Fibroblast of peridontal ligament (primary cell): Measurements from ENCODE around the gene HBA2.
"Not testable (repeated sequence)": the region's sequence is repeated elsewhere in the genome, so short reads cannot be mapped to it uniquely, and the experiment has no call there.

Experiments
- DNase-seq: peaks from one replicate; pipeline ENCODE4 v3.0.0-alpha.2; 2010; ENCODE audit errors: extremely low read depth

Gene HBA2

GRCh38 chr16:175011-175949, 2.6 kb downstream of the HBA2 start:
- DNase-seq = no peak

- not testable (repeated sequence) for DNase-seq
Measured at GRCh38 chr16:176006-176405, 3.3 kb downstream of the HBA2 start.

GRCh38 chr16:176477-177382, 4.1 kb downstream of the HBA2 start, which contains the start of gene HBA1:
Gene HBA1, plus strand, starts transcription at chr16:176680. Its CDS starts 37 bp downstream, at chr16:176717.
- DNase-seq = not testable (repeated sequence)

GRCh38 chr16:177394-177822, 4.7 kb downstream of the HBA2 start:
- DNase-seq = no peak

GRCh38 chr16:177981-178667, 5.4 kb downstream of the HBA2 start:
- DNase-seq = no peak

- DNase-seq = no peak
Measured at GRCh38 chr16:178668-179015, 6.0 kb downstream of the HBA2 start.

GRCh38 chr16:179211-180092, 6.8 kb downstream of the HBA2 start:
- DNase-seq = no peak

GRCh38 chr16:180101-180675, 7.5 kb downstream of the HBA2 start, which contains the start of gene HBQ1:
Gene HBQ1, plus strand, starts transcription at chr16:180459. Its CDS starts 28 bp downstream, at chr16:180487.
- no peak for DNase-seq

GRCh38 chr16:180681-181564, 8.2 kb downstream of the HBA2 start:
- DNase-seq = peak; percentile 41

- no peak for DNase-seq
Measured at GRCh38 chr16:181565-182021, 8.9 kb downstream of the HBA2 start.

GRCh38 chr16:183005-183404, 10.3 kb downstream of the HBA2 start:
- no peak for DNase-seq

GRCh38 chr16:185213-185612, 12.5 kb downstream of the HBA2 start:
- no peak for DNase-seq

- no peak for DNase-seq
Measured at GRCh38 chr16:185691-186090, 13.0 kb downstream of the HBA2 start.

- no peak for DNase-seq
Measured at GRCh38 chr16:187330-187729, 14.7 kb downstream of the HBA2 start.

GRCh38 chr16:188674-189073, 16.0 kb downstream of the HBA2 start:
- no peak for DNase-seq

- no peak for DNase-seq
Measured at GRCh38 chr16:189604-190186, 17.0 kb downstream of the HBA2 start.

- no peak for DNase-seq
Measured at GRCh38 chr16:191831-192230, 19.2 kb downstream of the HBA2 start.

GRCh38 chr16:192686-193085, 20.0 kb downstream of the HBA2 start:
- DNase-seq = no peak

GRCh38 chr16:193441-193840, 20.8 kb downstream of the HBA2 start:
- DNase-seq = no peak
